H1 (cell line): ENCODE measurements around the gene KLHL36. TPM values are rescaled to one million over a fixed set of nuclear protein-coding genes. Genes with fewer than 3 reads are reported as not detected.
"Not testable (repeated sequence)": the region's sequence is repeated elsewhere in the genome, so short reads cannot be mapped to it uniquely, and the experiment has no call there.

Experiments
- CTCF ChIA-PET: fragments of 300-600 bp; sonication (Branson Sonifier 250); formaldehyde crosslinking; loops from one replicate; lab custom pipeline; 2021; ENCODE audit not compliant: partially characterized antibody; lab: Charles Lee
- POLR2A ChIA-PET: fragments of 300-600 bp; sonication (Branson Sonifier 250); formaldehyde crosslinking; loops from one replicate; lab custom pipeline; 2021; ENCODE audit warnings: inconsistent platforms; ENCODE audit not compliant: partially characterized antibody; lab: Charles Lee
- DNase-seq, 2 experiments: peaks; one replicate each; pipeline versions ENCODE4 v3.0.0 to v3.0.0-alpha.2; 2010 to 2022; ENCODE audit warnings: low spot score in 2 of 2, low read depth in 1 of 2, mixed read lengths in 1 of 2
- FAIRE-seq: peaks from 2 replicates; lab custom pipeline; 2011; peaks lifted over from hg19 to GRCh38; lab: Jason Lieb, UNC
- H2AFZ ChIP-seq: 2 replicates; pipeline ENCODE4 v1.8.1; 2012; ENCODE audit warnings: low read length, inconsistent platforms
- H2AK5ac ChIP-seq: 2 replicates; pipeline ENCODE4 v1.6.1; 2013; ENCODE audit warnings: low read depth, low read length
- H2BK120ac ChIP-seq: replicated peaks from 2 replicates; pipeline ENCODE3; 2013; ENCODE audit warnings: low read depth, low read length, inconsistent platforms
- H2BK12ac ChIP-seq: 2 replicates; pipeline ENCODE4 v1.6.1; 2013; ENCODE audit warnings: low read depth, low read length
- H2BK15ac ChIP-seq: 2 replicates; pipeline ENCODE4 v1.6.1; 2013; ENCODE audit warnings: low read length
- H2BK20ac ChIP-seq: 2 replicates; pipeline ENCODE4 v1.6.1; 2013; ENCODE audit warnings: low read length
- H2BK5ac ChIP-seq: 2 replicates; pipeline ENCODE4 v1.6.1; 2013; ENCODE audit warnings: low read depth, low read length
- H3K14ac ChIP-seq: 2 replicates; pipeline ENCODE4 v1.6.1; 2013; ENCODE audit warnings: inconsistent platforms; ENCODE audit not compliant: insufficient read length
- H3K18ac ChIP-seq: 2 replicates; pipeline ENCODE4 v1.6.1; 2013; ENCODE audit warnings: low read length; ENCODE audit errors: extremely low read depth
- H3K23ac ChIP-seq: 2 replicates; pipeline ENCODE4 v1.6.1; 2013; ENCODE audit warnings: inconsistent platforms; ENCODE audit not compliant: insufficient read length
- H3K23me2 ChIP-seq: 2 replicates; pipeline ENCODE4 v1.6.1; 2013; ENCODE audit warnings: low read depth, low read length
- H3K27ac ChIP-seq: 2 replicates; pipeline ENCODE4 v1.6.1; 2011; ENCODE audit warnings: low read depth, low read length, inconsistent platforms
- H3K27me3 ChIP-seq, 4 experiments: replicated peaks in 1 of 4; 1 replicate in 1 of 4; 2 replicates in 3 of 4; pipeline versions ENCODE4 v1.6.1 to v1.8.1; 2011 to 2013; ENCODE audit warnings: low read length in 3 of 4, mild to moderate bottlenecking in 3 of 4, inconsistent platforms in 2 of 4, mixed read lengths in 2 of 4, moderate library complexity in 1 of 4; ENCODE audit not compliant: control insufficient read depth in 3 of 4, insufficient read depth in 3 of 4; ENCODE audit errors: extremely low read depth in 1 of 4
- H3K36me3 ChIP-seq, 4 experiments: 2 replicates each; pipeline versions ENCODE4 v1.6.1 to v1.8.1; 2011 to 2013; ENCODE audit warnings: mild to moderate bottlenecking in 4 of 4, low read length in 3 of 4, moderate library complexity in 2 of 4, control low read depth in 1 of 4, inconsistent platforms in 1 of 4; ENCODE audit not compliant: insufficient read depth in 4 of 4, control insufficient read depth in 2 of 4
- H3K4ac ChIP-seq: replicated peaks from 2 replicates; pipeline ENCODE3; 2013; ENCODE audit warnings: low read length, low read depth, mixed read lengths, inconsistent platforms; ENCODE audit not compliant: insufficient read length
- H3K4me1 ChIP-seq, 4 experiments: replicated peaks in 1 of 4; 1 replicate in 1 of 4; 2 replicates in 3 of 4; pipeline versions ENCODE4 v1.6.1 to v1.8.1; 2011 to 2013; ENCODE audit warnings: low read length in 3 of 4, inconsistent platforms in 2 of 4, mixed read lengths in 1 of 4; ENCODE audit not compliant: insufficient read depth in 4 of 4, control insufficient read depth in 3 of 4
- H3K4me2 ChIP-seq, 2 experiments: 2 replicates each; pipeline versions ENCODE4 v1.6.1 to v1.8.1; 2011 to 2013; ENCODE audit warnings: low read depth in 2 of 2, low read length in 2 of 2, control low read depth in 1 of 2, inconsistent platforms in 1 of 2, mild to moderate bottlenecking in 1 of 2; ENCODE audit not compliant: insufficient read depth in 1 of 2
- H3K4me3 ChIP-seq, 4 experiments: fragments of 200-600, 300-600 bp in 1 of 4; sonication (generic), shearing (Covaris generic), sonication (Bioruptor Twin) in 1 of 4; 2 replicates each; pipeline versions ENCODE4 v1.5.1 to v1.8.1; 2011 to 2016; ENCODE audit warnings: low read length in 4 of 4, low read depth in 3 of 4, control low read depth in 2 of 4, inconsistent platforms in 2 of 4, mild to moderate bottlenecking in 2 of 4, mixed read lengths in 1 of 4, moderate library complexity in 1 of 4; ENCODE audit not compliant: insufficient read depth in 2 of 4; ENCODE audit errors: extremely low read depth in 1 of 4
- H3K56ac ChIP-seq: replicated peaks from 2 replicates; pipeline ENCODE3; 2013; ENCODE audit warnings: low read depth, mild to moderate bottlenecking, mixed read lengths, low read length, inconsistent platforms; ENCODE audit not compliant: insufficient read length
- H3K79me1 ChIP-seq: 2 replicates; pipeline ENCODE4 v1.6.1; 2013; ENCODE audit warnings: low read depth, low read length, control low read depth
- H3K79me2 ChIP-seq, 2 experiments: 2 replicates each; pipeline versions ENCODE4 v1.6.1 to v1.8.1; 2012 to 2013; ENCODE audit warnings: low read length in 2 of 2, mild to moderate bottlenecking in 2 of 2, inconsistent platforms in 1 of 2; ENCODE audit not compliant: insufficient read depth in 2 of 2, control insufficient read depth in 1 of 2
- H3K9ac ChIP-seq, 4 experiments: replicated peaks in 1 of 4; 1 replicate in 1 of 4; 2 replicates in 3 of 4; pipeline versions ENCODE4 v1.6.1 to v1.8.1; 2011 to 2013; ENCODE audit warnings: low read depth in 3 of 4, low read length in 3 of 4, control low read depth in 2 of 4, mild to moderate bottlenecking in 2 of 4, moderate library complexity in 2 of 4, inconsistent platforms in 1 of 4; ENCODE audit errors: extremely low read depth in 1 of 4
- H3K9me3 ChIP-seq, 2 experiments: 2 replicates each; pipeline versions ENCODE4 v1.6.1 to v1.8.1; 2012 to 2013; ENCODE audit warnings: mild to moderate bottlenecking in 2 of 2, moderate library complexity in 2 of 2, control low read depth in 1 of 2, inconsistent platforms in 1 of 2, low read depth in 1 of 2, low read length in 1 of 2, mixed read lengths in 1 of 2; ENCODE audit not compliant: insufficient read depth in 2 of 2
- H4K20me1 ChIP-seq, 2 experiments: replicated peaks in 1 of 2; 2 replicates each; pipeline versions ENCODE3 to v1.8.1; 2011 to 2013; ENCODE audit warnings: inconsistent platforms in 2 of 2, low read length in 2 of 2, mild to moderate bottlenecking in 1 of 2; ENCODE audit not compliant: insufficient read depth in 2 of 2, control insufficient read depth in 1 of 2
- H4K5ac ChIP-seq: 2 replicates; pipeline ENCODE4 v1.6.1; 2013; ENCODE audit warnings: low read length, low read depth, mixed read lengths, inconsistent platforms; ENCODE audit not compliant: insufficient read length
- H4K8ac ChIP-seq: 2 replicates; pipeline ENCODE4 v1.8.0; 2013; ENCODE audit warnings: mild to moderate bottlenecking, moderate library complexity, low read length, inconsistent platforms; ENCODE audit not compliant: insufficient read depth; ENCODE audit errors: extremely low read depth
- H4K91ac ChIP-seq: replicated peaks from 2 replicates; pipeline ENCODE3; 2013; ENCODE audit warnings: low read length, mixed read lengths, inconsistent platforms; ENCODE audit not compliant: insufficient read length
- KDM1A ChIP-seq: fragments of 200-600, 300-600 bp; sonication (generic); IDR thresholded peaks from 2 replicates; pipeline ENCODE4 v1.7.1; 2016; ENCODE audit warnings: mild to moderate bottlenecking, low read length, borderline replicate concordance
- WGBS, 2 experiments: shearing (Covaris generic) in 1 of 2; methylation state at CpG; one replicate each; pipeline versions ENCODE4 v1.1.6 to v1.1.7; 2013 to 2015; ENCODE audit warnings: low lambda C conversion rate in 2 of 2, mixed read lengths in 2 of 2, inconsistent platforms in 1 of 2, low coverage in 1 of 2, missing lambda C conversion rate in 1 of 2; ENCODE audit not compliant: insufficient replicate concordance in 2 of 2, insufficient coverage in 1 of 2, insufficient read length in 1 of 2; ENCODE audit errors: extremely low coverage in 1 of 2, missing lambda C conversion rate in 1 of 2; 5-methylcytosine and 5-hydroxymethylcytosine counted together
- polyA plus RNA-seq, 7 experiments: library from polyadenylated mRNA; depleted of rRNA in 3 of 7; stranded (reverse) in 5 of 7; unstranded in 2 of 7; fragments of >200 nt in 5 of 7; fragments of 200-250 nt in 2 of 7; gene quantifications; 1 replicate in 5 of 7; 2 replicates in 1 of 7; 4 replicates in 1 of 7; pipeline versions ENCODE4 v1.2.1 to v1.2.3, GENCODE V29; 2011 to 2013; ENCODE audit warnings: missing spikeins in 2 of 7, mixed read lengths in 2 of 7
- total RNA-seq: library from RNA; stranded (reverse); fragmentation: NEBNext Ultra II Directional; extraction: Animal tissue kit (Norgen Biotek cat#: 25700); gene quantifications from 2 replicates; pipeline ENCODE4 v1.2.1, GENCODE V29; 2021

The KLHL36 gene
- total and polyA plus RNA-seq, 2 of the 8 experiments (the other 6 are each of a cell fraction or from before 2014, with no cell fraction given): 22.9 to 33.6 TPM

- WGBS, 2 experiments: 91% methylated on average over 7 of the region's 7 CpGs; no CpG with 5 or more reads in 1 of the 2 experiments
- H3K23ac ChIP-seq, H4K8ac ChIP-seq, H4K5ac ChIP-seq, H3K14ac ChIP-seq, H3K4ac ChIP-seq, H3K27ac ChIP-seq, H3K56ac ChIP-seq, H3K36me3 ChIP-seq, H2BK120ac ChIP-seq, H2AK5ac ChIP-seq, H4K20me1 ChIP-seq, H3K9me3 ChIP-seq, H2AFZ ChIP-seq, H3K9ac ChIP-seq, H3K4me1 ChIP-seq, H3K27me3 ChIP-seq, H2BK12ac ChIP-seq, H3K4me3 ChIP-seq, H3K18ac ChIP-seq, H3K4me2 ChIP-seq, H2BK20ac ChIP-seq, H3K79me1 ChIP-seq, H3K23me2 ChIP-seq, H3K79me2 ChIP-seq, H2BK15ac ChIP-seq, POLR2A ChIA-PET, DNase-seq, FAIRE-seq, H4K91ac ChIP-seq, H2BK5ac ChIP-seq: not testable (repeated sequence)
- CTCF ChIA-PET: interaction anchor here (1.2 kb wide), 1 partner anchor 127 kb away, joined by 3 read pairs; no protein-coding TSS in a partner anchor
- TF ChIP-seq KDM1A: peak; percentile 44; the same call in 1 of the 2 replicates
Observed at GRCh38 chr16:84632862-84633261, 15.4 kb upstream of the KLHL36 start.
